Right lobe of liver (tissue), 4 donors: ENCODE results near the gene LRWD1.

Source experiments
- POLR2A ChIP-seq: fragments of 450-650 bp; IDR thresholded peaks from one replicate; pipeline ENCODE4 v1.6.1; 2017; ENCODE audit warnings: antibody characterized with exemption, mild to moderate bottlenecking
- TF ChIP-seq, protein P1 (sequence below), 4 donors: fragments of 200-600 bp in 3 of 4; fragments of 450-650 bp in 1 of 4; IDR thresholded peaks; one replicate each; pipeline versions ENCODE4 v1.5.1 to v1.8.0; 2016 to 2022; ENCODE audit warnings: antibody characterized with exemption in 4 of 4, mild to moderate bottlenecking in 2 of 4
- donor health status: DM: no; HTN: no; CAD: no.
- donor health status: DM: no; HTN: no; CAD: no.
- donor health status: DM: no; HTN: yes; CAD: no.

DNA sequence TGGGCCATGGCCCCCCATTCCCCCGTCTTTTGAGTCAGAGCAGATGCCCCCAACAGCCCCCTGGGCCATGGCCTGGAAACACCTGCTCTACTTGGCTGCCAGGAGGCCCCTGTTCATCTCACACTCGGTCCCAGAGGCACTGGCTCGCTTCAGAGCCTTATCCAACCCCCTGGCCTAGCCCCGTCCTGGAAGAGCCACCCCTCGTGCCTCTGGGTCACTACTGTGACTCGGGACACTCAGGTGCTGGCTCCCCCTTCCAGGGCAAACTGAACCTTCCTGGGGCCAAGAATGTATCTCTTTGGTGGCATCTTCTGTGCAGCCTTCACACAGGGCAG is 7.0 kb downstream of the LRWD1 start:
- TF ChIP-seq, protein P1, sequence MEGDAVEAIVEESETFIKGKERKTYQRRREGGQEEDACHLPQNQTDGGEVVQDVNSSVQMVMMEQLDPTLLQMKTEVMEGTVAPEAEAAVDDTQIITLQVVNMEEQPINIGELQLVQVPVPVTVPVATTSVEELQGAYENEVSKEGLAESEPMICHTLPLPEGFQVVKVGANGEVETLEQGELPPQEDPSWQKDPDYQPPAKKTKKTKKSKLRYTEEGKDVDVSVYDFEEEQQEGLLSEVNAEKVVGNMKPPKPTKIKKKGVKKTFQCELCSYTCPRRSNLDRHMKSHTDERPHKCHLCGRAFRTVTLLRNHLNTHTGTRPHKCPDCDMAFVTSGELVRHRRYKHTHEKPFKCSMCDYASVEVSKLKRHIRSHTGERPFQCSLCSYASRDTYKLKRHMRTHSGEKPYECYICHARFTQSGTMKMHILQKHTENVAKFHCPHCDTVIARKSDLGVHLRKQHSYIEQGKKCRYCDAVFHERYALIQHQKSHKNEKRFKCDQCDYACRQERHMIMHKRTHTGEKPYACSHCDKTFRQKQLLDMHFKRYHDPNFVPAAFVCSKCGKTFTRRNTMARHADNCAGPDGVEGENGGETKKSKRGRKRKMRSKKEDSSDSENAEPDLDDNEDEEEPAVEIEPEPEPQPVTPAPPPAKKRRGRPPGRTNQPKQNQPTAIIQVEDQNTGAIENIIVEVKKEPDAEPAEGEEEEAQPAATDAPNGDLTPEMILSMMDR (IDR thresholded peaks at IDR 0.05) = no peak
- no peak for TF ChIP-seq POLR2A
